ENCODE measurements around the gene SYNGR3. TPM values are rescaled to one million over a fixed set of nuclear protein-coding genes. Genes with fewer than 3 reads are reported as not detected.
A peak's percentile ranks its signal among the peaks of the same experiment; 100 is the strongest.

Gene SYNGR3
- total RNA-seq, 1 experiment from 2014 or later: 0.68 TPM

DNA sequence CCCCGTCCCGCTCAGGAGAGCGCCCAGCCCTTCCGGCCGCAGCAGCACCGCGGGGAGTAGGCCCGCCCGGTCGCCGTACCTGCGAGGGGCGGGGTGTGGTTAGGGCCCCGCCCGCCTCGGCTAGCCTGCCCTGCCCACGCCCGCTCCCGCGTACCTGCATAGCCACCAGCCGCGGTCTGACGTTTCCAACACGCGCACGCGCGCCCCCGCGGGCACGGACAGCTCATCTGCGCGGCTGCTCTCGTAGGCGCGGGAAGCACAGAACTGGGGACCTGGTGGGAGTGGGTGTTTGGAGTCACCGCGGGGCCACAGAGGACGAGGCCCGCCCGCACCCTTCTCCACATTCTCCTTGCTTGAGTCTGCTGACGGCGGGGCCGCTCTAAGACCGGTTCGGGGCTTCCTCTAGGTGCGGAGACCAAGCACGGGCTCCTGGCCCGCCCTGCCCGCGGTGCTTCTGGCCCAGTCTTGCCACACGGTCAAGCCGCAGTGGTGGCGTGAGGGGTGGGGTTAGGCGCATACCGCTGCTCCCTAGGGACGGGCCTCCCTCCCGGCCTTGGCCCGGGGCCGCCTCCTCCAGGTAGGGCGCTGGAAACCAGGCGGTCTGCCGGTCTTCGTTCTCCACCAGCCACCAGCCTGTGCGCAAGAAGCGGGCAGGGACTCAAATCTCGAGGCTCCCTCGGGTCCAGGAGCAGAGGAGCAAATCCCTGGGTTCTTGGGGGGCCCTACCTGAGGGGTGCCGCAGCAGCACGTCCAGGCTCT is 10.3 kb upstream of the SYNGR3 start:
- peak overlapping the region; percentile 49 for H3K27ac Mint-ChIP-seq (ENCODE audit: low read depth, unreplicated experiment)
- peak; percentile 64 for DNase-seq (ENCODE audit: unreplicated experiment)
- H3K9me3 Mint-ChIP-seq (ENCODE audit: unreplicated experiment): no peaks in the 10 kb centered on the region
- H3K4me1 Mint-ChIP-seq (ENCODE audit: insufficient read depth, unreplicated experiment): peaks cover 6% of the 10 kb centered on the region
- peaks cover 31% of the 10 kb centered on the region for H3K36me3 Mint-ChIP-seq (ENCODE audit: insufficient read depth, unreplicated experiment)
- H3K4me3 Mint-ChIP-seq (ENCODE audit: unreplicated experiment): peak overlapping the region; percentile 52
- no TSS peak for BruUV-seq (replicated peaks)
- CTCF ChIA-PET: interaction anchor here (0.7 kb wide), 1 partner anchor 25 kb away, joined by 4 read pairs; no protein-coding TSS in a partner anchor
- H3K27me3 Mint-ChIP-seq (ENCODE audit: insufficient read depth, unreplicated experiment): no peaks in the 10 kb centered on the region
- POLR2A ChIA-PET: interaction anchor here (0.6 to 6.2 kb wide), 6 partner anchors 9 to 176 kb away, joined by 3 to 56 read pairs (median 6); partner anchors contain the start of genes RPS2 and TRAF7
- intact Hi-C loops (cut with micrococcal nuclease): no loop called here
- TF ChIP-seq CTCF (IDR thresholded peaks at IDR 0.05; ENCODE audit: unreplicated experiment): no peak

- ChIA-PET CTCF (no interaction called here), POLR2A (interaction anchor here (0.7 to 6.2 kb wide), 5 partner anchors 8 to 241 kb away, joined by 3 to 56 read pairs (median 4); partner anchors contain the start of genes RPS2, TBL3 and TRAF7)
- no peak for TF ChIP-seq CTCF (IDR thresholded peaks at IDR 0.05; ENCODE audit: unreplicated experiment)
- BruUV-seq (replicated peaks): no TSS peak
- Mint-ChIP-seq H3K4me3 (ENCODE audit: unreplicated experiment) (peak overlapping the region; percentile 52), H3K27ac (ENCODE audit: low read depth, unreplicated experiment) (no peak overlapping the region), H3K27me3 (ENCODE audit: insufficient read depth, unreplicated experiment) (no peaks in the 10 kb centered on the region), H3K9me3 (ENCODE audit: unreplicated experiment) (no peaks in the 10 kb centered on the region), H3K4me1 (ENCODE audit: insufficient read depth, unreplicated experiment) (peaks cover 6% of the 10 kb centered on the region), H3K36me3 (ENCODE audit: insufficient read depth, unreplicated experiment) (peaks cover 34% of the 10 kb centered on the region)
- DNase-seq (ENCODE audit: unreplicated experiment): no peak
- intact Hi-C loops (cut with micrococcal nuclease): no loop called here
These were observed 9.6 kb upstream of the SYNGR3 start for GRCh38 chr16:1980030-1980769.

DNA sequence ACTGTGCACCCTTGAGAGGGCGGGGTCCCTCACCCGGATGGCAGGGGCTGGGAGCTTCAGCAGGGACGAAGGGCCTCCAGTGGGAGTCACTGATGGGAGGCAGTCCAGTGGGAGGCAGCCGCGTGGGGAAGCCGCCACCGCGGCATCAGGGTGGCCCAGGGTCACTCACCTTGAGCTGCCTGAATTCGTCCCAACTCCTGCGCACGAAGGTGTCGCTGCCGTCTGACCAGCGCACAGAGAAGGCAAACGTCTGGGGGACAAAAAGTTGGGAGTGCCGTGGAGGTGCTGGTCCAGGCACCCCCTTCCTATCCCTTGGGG is 9.0 kb upstream of the SYNGR3 start:
- ChIA-PET POLR2A (interaction anchor here (0.6 to 6.2 kb wide), 7 partner anchors 9 to 240 kb away, joined by 3 to 56 read pairs (median 4); partner anchors contain the start of genes RPS2, TBL3 and TRAF7), CTCF (interaction anchor here (1.6 kb wide), 1 partner anchor 160 kb away, joined by 5 read pairs; no protein-coding TSS in a partner anchor)
- TF ChIP-seq CTCF (IDR thresholded peaks at IDR 0.05; ENCODE audit: unreplicated experiment): no peak
- no peak overlapping the region for H3K27ac Mint-ChIP-seq (ENCODE audit: low read depth, unreplicated experiment)
- peaks cover 6% of the 10 kb centered on the region for H3K4me1 Mint-ChIP-seq (ENCODE audit: insufficient read depth, unreplicated experiment)
- BruUV-seq (replicated peaks): no TSS peak
- no peak for DNase-seq (ENCODE audit: unreplicated experiment)
- intact Hi-C loops (cut with micrococcal nuclease): no loop called here
- H3K27me3 Mint-ChIP-seq (ENCODE audit: insufficient read depth, unreplicated experiment): no peaks in the 10 kb centered on the region
- no peak overlapping the region for H3K4me3 Mint-ChIP-seq (ENCODE audit: unreplicated experiment)
- H3K9me3 Mint-ChIP-seq (ENCODE audit: unreplicated experiment): no peaks in the 10 kb centered on the region
- H3K36me3 Mint-ChIP-seq (ENCODE audit: insufficient read depth, unreplicated experiment): peaks cover 35% of the 10 kb centered on the region

GRCh38 chr16:1981398-1981836 is 8.4 kb upstream of the SYNGR3 start, which contains the start of gene NOXO1:
TSS of gene NOXO1 (minus strand) at chr16:1981469. CDS start at chr16:1981179, 290 bp downstream.
- ChIA-PET CTCF (interaction anchor here (0.6 to 1.6 kb wide), 2 partner anchors 24 to 159 kb away, joined by 3 to 5 read pairs; no protein-coding TSS in a partner anchor), POLR2A (interaction anchor here (0.6 to 6.2 kb wide), 7 partner anchors 10 to 269 kb away, joined by 3 to 59 read pairs (median 8); partner anchors contain the start of genes RPS2, TBL3, TRAF7 and ZNF598)
- H3K4me3 Mint-ChIP-seq (ENCODE audit: unreplicated experiment): no peak within 1 kb of the TSS
- no peak within 1 kb of the TSS for H3K27ac Mint-ChIP-seq (ENCODE audit: low read depth, unreplicated experiment)
- peaks cover 6% of the 10 kb centered on the region for H3K4me1 Mint-ChIP-seq (ENCODE audit: insufficient read depth, unreplicated experiment)
- peaks cover 35% of the 10 kb centered on the region for H3K36me3 Mint-ChIP-seq (ENCODE audit: insufficient read depth, unreplicated experiment)
- intact Hi-C loops (cut with micrococcal nuclease): no loop called here
- DNase-seq (ENCODE audit: unreplicated experiment): no peak
- no TSS peak for BruUV-seq (replicated peaks)
- TF ChIP-seq CTCF (IDR thresholded peaks at IDR 0.05; ENCODE audit: unreplicated experiment): no peak
- H3K27me3 Mint-ChIP-seq (ENCODE audit: insufficient read depth, unreplicated experiment): no peaks in the 10 kb centered on the region
- no peaks in the 10 kb centered on the region for H3K9me3 Mint-ChIP-seq (ENCODE audit: unreplicated experiment)
